ENCODE measurements around the gene SKOR2. TPM values are rescaled to one million over a fixed set of nuclear protein-coding genes. Genes with fewer than 3 reads are reported as not detected.

The SKOR2 gene
- total and polyA plus RNA-seq, 2 experiments from 2014 or later, result 0.10 to 0.42 TPM

DNA sequence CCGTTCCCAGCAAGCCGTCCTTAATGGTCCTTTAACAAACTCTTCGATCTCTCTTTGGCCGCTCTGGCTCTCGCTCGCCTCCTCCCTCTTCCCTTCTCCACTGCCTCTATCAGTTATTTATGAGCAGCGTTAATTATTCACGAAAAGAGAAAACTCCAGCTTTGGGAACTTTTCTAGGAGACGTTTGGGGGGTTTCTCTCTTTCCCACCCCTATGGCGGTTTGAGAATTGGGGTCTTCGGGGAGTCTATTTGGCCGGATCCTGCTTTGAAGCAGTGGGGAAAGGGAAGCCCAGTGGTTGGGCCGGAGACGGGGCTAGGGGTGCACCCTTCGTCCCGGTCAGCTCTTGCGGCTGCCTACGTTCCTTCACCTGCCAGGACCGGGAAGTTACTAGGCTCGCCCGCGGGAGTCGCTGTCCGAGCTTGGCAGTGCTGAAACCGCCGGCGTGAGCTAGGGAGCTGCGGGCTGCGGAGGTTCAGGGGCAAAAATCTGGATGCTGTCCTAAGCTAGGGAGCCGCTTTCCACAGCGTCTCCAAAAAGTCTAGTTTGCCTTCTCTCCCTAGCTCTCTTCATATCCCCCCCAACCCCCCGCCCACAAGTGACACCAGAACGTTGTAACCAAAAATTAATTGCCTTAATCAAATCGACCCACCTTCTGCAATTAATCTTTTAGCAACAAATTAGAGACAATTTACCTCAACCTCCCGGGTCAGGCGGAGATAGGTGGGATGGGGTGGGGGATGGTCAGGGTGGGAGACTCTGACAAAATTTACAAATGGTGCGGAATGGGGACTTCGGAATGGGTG lies 8.9 kb upstream of the SKOR2 start (continued):
- TF ChIP-seq, protein P1, sequence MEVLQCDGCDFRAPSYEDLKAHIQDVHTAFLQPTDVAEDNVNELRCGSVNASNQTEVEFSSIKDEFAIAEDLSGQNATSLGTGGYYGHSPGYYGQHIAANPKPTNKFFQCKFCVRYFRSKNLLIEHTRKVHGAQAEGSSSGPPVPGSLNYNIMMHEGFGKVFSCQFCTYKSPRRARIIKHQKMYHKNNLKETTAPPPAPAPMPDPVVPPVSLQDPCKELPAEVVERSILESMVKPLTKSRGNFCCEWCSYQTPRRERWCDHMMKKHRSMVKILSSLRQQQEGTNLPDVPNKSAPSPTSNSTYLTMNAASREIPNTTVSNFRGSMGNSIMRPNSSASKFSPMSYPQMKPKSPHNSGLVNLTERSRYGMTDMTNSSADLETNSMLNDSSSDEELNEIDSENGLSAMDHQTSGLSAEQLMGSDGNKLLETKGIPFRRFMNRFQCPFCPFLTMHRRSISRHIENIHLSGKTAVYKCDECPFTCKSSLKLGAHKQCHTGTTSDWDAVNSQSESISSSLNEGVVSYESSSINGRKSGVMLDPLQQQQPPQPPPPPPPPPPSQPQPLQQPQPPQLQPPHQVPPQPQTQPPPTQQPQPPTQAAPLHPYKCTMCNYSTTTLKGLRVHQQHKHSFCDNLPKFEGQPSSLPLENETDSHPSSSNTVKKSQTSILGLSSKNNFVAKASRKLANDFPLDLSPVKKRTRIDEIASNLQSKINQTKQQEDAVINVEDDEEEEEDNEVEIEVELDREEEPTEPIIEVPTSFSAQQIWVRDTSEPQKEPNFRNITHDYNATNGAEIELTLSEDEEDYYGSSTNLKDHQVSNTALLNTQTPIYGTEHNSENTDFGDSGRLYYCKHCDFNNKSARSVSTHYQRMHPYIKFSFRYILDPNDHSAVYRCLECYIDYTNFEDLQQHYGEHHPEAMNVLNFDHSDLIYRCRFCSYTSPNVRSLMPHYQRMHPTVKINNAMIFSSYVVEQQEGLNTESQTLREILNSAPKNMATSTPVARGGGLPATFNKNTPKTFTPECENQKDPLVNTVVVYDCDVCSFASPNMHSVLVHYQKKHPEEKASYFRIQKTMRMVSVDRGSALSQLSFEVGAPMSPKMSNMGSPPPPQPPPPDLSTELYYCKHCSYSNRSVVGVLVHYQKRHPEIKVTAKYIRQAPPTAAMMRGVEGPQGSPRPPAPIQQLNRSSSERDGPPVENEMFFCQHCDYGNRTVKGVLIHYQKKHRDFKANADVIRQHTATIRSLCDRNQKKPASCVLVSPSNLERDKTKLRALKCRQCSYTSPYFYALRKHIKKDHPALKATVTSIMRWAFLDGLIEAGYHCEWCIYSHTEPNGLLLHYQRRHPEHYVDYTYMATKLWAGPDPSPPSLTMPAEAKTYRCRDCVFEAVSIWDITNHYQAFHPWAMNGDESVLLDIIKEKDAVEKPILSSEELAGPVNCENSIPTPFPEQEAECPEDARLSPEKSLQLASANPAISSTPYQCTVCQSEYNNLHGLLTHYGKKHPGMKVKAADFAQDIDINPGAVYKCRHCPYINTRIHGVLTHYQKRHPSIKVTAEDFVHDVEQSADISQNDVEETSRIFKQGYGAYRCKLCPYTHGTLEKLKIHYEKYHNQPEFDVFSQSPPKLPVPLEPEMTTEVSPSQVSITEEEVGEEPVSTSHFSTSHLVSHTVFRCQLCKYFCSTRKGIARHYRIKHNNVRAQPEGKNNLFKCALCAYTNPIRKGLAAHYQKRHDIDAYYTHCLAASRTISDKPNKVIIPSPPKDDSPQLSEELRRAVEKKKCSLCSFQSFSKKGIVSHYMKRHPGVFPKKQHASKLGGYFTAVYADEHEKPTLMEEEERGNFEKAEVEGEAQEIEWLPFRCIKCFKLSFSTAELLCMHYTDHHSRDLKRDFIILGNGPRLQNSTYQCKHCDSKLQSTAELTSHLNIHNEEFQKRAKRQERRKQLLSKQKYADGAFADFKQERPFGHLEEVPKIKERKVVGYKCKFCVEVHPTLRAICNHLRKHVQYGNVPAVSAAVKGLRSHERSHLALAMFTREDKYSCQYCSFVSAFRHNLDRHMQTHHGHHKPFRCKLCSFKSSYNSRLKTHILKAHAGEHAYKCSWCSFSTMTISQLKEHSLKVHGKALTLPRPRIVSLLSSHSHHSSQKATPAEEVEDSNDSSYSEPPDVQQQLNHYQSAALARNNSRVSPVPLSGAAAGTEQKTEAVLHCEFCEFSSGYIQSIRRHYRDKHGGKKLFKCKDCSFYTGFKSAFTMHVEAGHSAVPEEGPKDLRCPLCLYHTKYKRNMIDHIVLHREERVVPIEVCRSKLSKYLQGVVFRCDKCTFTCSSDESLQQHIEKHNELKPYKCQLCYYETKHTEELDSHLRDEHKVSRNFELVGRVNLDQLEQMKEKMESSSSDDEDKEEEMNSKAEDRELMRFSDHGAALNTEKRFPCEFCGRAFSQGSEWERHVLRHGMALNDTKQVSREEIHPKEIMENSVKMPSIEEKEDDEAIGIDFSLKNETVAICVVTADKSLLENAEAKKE (CRISPR knock-in tag; IDR thresholded peaks at IDR 0.05), result no peak
- TF ChIP-seq CTCF (conservative IDR thresholded peaks at IDR 0.05; ENCODE audit: low read depth in 2 of 2), result 0 out of 4 replicates have a peak, but pooled peaks of 1 of the 2 experiments have one; percentile 5

- Histone ChIP-seq H3K79me2 (replicated peaks; ENCODE audit: insufficient read depth) (no peaks in the 10 kb centered on the region), H3K36me3 (ENCODE audit: insufficient read depth) (no peaks in the 10 kb centered on the region), H3K27me3 (ENCODE audit: insufficient read depth) (peaks cover 100% of the 10 kb centered on the region), H3K4me1 (ENCODE audit: insufficient read depth) (peaks cover 96% of the 10 kb centered on the region), H3K27ac (ENCODE audit: low read depth) (no peak overlapping the region), H4K20me1 (replicated peaks; ENCODE audit: insufficient read depth) (peaks cover 16% of the 10 kb centered on the region; the same call in 1 of the 2 replicates), H3F3A (replicated peaks; ENCODE audit: low read depth) (peaks cover 34% of the 10 kb centered on the region), H2AFZ (no peak overlapping the region), H3K4me2 (peak overlapping the region; percentile 83), H3K4me3 (peak overlapping the region; percentile 35), H3K9me2 (ENCODE audit: insufficient read depth) (no peaks in the 10 kb centered on the region)
- Mint-ChIP-seq H3K36me3 (ENCODE audit: low read depth) (no peaks in the 10 kb centered on the region; the same call in 2 of the 3 replicates), H3K4me1 (peaks cover 50% of the 10 kb centered on the region), H3K27ac (no peak overlapping the region), H3K9me3 (no peaks in the 10 kb centered on the region), H3K27me3 (ENCODE audit: insufficient read depth, low read depth, poor library complexity) (peaks cover 98% of the 10 kb centered on the region), H3K4me3 (peak overlapping the region; percentile 28; the same call in 2 of the 3 replicates)
- DNase-seq (ENCODE audit: low spot score) (peak; percentile 94), ATAC-seq (peak; percentile 67)
- TF ChIP-seq ZNF331 (CRISPR knock-in tag; IDR thresholded peaks at IDR 0.05; ENCODE audit: low read depth) (no peak), EZH2 (IDR thresholded peaks at IDR 0.05; ENCODE audit: low read depth, unreplicated experiment) (no peak)
- TF ChIP-seq, protein P2, sequence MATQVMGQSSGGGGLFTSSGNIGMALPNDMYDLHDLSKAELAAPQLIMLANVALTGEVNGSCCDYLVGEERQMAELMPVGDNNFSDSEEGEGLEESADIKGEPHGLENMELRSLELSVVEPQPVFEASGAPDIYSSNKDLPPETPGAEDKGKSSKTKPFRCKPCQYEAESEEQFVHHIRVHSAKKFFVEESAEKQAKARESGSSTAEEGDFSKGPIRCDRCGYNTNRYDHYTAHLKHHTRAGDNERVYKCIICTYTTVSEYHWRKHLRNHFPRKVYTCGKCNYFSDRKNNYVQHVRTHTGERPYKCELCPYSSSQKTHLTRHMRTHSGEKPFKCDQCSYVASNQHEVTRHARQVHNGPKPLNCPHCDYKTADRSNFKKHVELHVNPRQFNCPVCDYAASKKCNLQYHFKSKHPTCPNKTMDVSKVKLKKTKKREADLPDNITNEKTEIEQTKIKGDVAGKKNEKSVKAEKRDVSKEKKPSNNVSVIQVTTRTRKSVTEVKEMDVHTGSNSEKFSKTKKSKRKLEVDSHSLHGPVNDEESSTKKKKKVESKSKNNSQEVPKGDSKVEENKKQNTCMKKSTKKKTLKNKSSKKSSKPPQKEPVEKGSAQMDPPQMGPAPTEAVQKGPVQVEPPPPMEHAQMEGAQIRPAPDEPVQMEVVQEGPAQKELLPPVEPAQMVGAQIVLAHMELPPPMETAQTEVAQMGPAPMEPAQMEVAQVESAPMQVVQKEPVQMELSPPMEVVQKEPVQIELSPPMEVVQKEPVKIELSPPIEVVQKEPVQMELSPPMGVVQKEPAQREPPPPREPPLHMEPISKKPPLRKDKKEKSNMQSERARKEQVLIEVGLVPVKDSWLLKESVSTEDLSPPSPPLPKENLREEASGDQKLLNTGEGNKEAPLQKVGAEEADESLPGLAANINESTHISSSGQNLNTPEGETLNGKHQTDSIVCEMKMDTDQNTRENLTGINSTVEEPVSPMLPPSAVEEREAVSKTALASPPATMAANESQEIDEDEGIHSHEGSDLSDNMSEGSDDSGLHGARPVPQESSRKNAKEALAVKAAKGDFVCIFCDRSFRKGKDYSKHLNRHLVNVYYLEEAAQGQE (IDR thresholded peaks at IDR 0.05; ENCODE audit: unreplicated experiment), result peak; percentile 91
These were observed 3.0 kb upstream of the SKOR2 start for GRCh38 chr18:47254341-47254939.
